ENCODE measurements around the gene ENTREP3. TPM values are rescaled to one million over a fixed set of nuclear protein-coding genes. Genes with fewer than 3 reads are reported as not detected.
A peak's percentile ranks its signal among the peaks of the same experiment; 100 is the strongest.
"Not testable (repeated sequence)": the region's sequence is repeated elsewhere in the genome, so short reads cannot be mapped to it uniquely, and the experiment has no call there.

ENTREP3 gene
- total RNA-seq, 2 donors from 2014 or later, result 20.7 to 32.1 TPM

DNA sequence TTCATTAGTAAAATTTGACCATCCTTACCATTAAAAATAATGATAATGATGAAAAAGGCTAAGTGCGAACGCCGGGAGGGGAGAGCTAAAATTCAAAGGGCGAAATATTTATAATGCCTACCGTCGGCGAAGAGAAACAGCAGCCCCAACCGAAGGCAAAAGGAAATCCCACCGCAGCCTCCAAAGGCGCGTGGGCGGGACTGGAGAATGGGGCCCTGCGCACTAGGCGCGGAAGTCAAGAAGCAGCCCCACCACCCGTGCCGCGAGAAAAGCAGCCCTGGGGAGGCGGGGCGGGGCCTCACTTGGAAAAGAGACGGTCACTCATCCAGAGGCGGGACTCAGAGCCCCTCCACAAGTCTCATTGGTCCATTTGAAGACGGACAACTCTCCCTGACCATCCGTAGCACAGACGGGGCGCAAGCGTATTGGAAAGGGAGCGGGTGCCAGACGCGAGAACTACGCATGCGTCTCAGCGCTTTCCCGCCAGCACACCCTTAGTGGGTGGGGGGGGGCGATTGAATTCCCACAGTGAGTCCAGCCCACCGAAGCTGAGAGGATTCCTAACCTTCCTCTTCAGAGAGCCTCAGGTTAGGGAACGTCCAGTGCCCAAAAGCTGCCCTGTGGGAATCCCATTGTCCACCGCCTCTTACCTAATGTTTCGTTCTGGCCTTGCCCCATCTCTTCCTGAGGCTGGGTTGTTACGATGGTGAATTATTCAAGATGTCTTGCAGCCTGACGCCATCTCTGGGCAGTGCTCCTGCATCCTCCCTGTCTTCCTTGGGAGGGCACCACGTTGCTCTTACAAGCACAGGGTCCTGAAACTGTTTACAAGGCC, 27.8 kb downstream of the ENTREP3 start:
- Mint-ChIP-seq H3K9me3 (no peaks in the 10 kb centered on the region), H3K4me3 (peak overlapping the region; percentile 99), H3K27me3 (no peaks in the 10 kb centered on the region), H3K4me1 (peaks cover 6% of the 10 kb centered on the region), H3K27ac (peak overlapping the region; percentile 90), H3K36me3 (ENCODE audit: low read depth) (peaks cover 33% of the 10 kb centered on the region)
- peak; percentile 97 for ATAC-seq (replicated peaks)

DNA sequence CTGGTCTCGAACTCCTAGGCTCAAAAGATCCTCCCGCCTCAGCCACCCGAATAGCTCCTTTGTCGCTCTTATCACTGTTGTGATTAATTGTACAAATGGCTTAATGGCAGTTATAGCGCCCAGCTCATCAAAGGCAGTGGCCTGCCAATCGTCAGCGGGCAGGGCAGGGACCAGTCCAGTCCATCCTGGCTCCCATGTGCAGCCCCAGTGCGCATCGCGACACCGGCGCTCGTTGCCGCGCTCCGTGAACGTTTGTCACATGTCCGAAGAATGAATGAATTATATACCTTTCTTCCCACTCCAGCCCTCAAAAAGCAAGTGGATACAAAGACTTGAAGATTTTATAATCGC, 28.4 kb downstream of the ENTREP3 start:
- Mint-ChIP-seq H3K4me3 (peak overlapping the region; percentile 99), H3K36me3 (ENCODE audit: low read depth) (peaks cover 33% of the 10 kb centered on the region), H3K27me3 (no peaks in the 10 kb centered on the region), H3K4me1 (peaks cover 6% of the 10 kb centered on the region), H3K27ac (peak overlapping the region; percentile 90), H3K9me3 (no peaks in the 10 kb centered on the region)
- peak; percentile 60 for ATAC-seq (replicated peaks)

DNA sequence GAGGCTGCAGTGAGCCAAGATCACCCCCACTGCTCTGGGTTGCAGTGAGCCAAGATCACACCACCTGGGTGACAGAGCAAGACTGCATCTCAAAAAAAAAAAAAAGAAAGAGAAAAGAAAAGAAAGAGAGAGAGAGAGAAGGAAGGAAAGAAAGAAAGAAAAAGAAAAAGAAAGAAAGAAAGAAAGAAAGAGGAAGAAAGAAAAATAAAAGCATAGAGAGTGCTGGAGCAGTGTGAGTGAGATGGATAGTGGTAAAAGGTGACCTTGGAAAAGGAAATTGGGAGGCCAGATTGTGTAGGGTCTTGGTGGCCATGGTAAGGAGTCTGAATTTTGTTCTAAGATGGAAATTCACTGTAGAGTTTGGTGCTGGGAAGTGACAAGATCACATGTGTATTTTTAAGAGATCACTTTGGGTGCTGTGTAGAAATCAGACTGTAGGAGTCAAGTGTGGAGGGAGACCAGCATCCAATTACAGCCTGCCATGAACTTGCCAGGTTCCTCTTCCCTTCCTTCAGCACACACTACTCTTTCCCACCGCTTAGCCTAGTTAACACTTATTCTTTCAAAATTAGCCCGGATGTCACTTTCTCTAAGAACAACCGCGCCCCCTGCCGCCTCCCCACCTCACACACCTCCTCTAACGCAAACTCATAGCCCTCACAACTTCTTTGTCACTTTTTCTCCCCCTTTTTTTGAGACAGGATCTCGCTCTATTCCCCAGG, 28.9 kb downstream of the ENTREP3 start:
- H3K36me3 Mint-ChIP-seq (ENCODE audit: low read depth), result peaks cover 33% of the 10 kb centered on the region
- H3K4me3 Mint-ChIP-seq, result peak overlapping the region; percentile 99
- peaks cover 6% of the 10 kb centered on the region for H3K4me1 Mint-ChIP-seq
- peak overlapping the region; percentile 90 for H3K27ac Mint-ChIP-seq
- ATAC-seq (replicated peaks), result peak; percentile 55
- no peaks in the 10 kb centered on the region for H3K9me3 Mint-ChIP-seq
- H3K27me3 Mint-ChIP-seq, result no peaks in the 10 kb centered on the region

DNA sequence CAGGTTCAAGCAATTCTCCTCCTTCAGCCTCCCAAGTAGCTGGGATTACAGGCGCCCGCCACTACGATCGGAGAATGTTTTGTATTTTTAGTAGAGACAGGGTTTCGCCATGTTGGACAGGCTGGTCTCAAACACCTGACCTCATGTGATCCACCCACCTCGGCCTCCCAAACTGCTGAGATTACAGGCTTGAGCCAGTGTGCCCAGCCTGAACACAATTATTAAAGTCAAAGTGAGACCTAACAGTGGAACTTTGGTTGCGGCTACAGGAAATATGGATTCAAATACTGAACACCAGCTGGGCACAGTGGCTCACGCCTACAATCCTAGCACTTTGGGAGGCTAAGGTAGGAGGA, 29.9 kb downstream of the ENTREP3 start:
- H3K27ac Mint-ChIP-seq, result peak overlapping the region; percentile 90

DNA sequence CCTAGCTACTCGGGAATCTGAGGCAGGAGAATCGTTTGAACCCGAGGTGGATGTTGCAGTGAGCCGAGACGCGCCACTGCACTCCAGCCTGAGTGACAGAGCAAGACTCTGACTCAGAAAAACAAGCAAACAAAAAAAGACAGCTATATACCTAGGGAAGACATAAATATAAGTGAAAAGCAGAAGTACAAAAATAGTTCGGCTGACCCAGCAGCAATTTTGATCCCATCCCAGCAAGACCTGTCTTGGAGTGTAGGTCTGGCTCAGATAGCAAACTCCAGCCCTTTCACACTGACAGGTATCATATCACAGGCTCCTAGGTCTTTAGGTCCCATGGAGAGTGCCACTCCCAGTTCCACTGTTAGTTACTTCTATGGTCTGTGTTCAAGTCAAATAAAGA, 32.2 kb downstream of the ENTREP3 start:
- H3K36me3 Mint-ChIP-seq (ENCODE audit: low read depth), result peaks cover 33% of the 10 kb centered on the region
- no peak overlapping the region for H3K4me3 Mint-ChIP-seq
- peaks cover 20% of the 10 kb centered on the region for H3K4me1 Mint-ChIP-seq
- ATAC-seq (replicated peaks), result no peak
- H3K27me3 Mint-ChIP-seq, result no peaks in the 10 kb centered on the region
- no peaks in the 10 kb centered on the region for H3K9me3 Mint-ChIP-seq
- H3K27ac Mint-ChIP-seq, result no peak overlapping the region

More for the DNA sequence above, 29.9 kb downstream of the ENTREP3 start:
- Mint-ChIP-seq H3K4me3 (peak overlapping the region; percentile 99), H3K36me3 (ENCODE audit: low read depth) (peaks cover 33% of the 10 kb centered on the region)
- H3K4me1 Mint-ChIP-seq; ATAC-seq (replicated peaks); H3K9me3 Mint-ChIP-seq; H3K27me3 Mint-ChIP-seq: not testable (repeated sequence)

DNA sequence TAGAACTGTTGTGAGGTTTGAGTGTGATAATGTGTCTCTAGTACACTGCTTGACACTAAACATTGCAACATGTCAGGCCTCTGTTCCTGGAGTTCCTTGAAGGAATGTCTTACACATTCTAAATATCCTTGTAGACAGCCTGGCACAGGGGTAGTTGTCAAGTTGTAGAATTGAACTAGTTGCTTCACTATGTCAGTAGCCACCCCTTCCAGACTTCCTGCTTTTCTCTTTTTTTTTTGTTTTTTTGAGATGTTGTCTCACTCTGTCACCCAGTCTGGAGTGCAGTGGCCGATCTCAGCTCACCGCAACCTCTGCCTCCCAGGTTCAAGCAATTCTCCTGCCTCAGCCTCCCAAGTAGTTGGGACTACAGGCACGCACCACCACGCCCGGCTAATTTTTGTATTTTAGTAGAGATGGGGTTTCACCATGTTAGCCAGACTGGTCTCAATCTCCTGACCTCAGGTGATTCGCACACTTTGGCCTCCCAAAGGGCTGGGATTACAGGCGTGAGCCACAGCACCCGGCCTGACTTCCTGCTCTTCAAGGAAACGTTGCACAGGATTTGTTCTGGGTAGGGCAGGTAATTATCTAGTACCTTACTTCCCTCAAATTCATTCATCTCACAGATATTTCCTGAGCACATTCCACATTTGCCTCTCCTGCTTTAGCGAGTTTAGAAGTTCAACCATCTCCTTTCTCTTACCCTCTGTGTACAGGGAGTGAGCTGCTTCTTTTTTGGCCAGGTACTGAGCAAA, 34.9 kb downstream of the ENTREP3 start:
- not testable (repeated sequence) for ATAC-seq (replicated peaks); H3K27me3 Mint-ChIP-seq; H3K4me3 Mint-ChIP-seq; H3K9me3 Mint-ChIP-seq
- Mint-ChIP-seq H3K36me3 (ENCODE audit: low read depth) (peaks cover 11% of the 10 kb centered on the region), H3K4me1 (peaks cover 14% of the 10 kb centered on the region), H3K27ac (peak overlapping the region; percentile 68)

DNA sequence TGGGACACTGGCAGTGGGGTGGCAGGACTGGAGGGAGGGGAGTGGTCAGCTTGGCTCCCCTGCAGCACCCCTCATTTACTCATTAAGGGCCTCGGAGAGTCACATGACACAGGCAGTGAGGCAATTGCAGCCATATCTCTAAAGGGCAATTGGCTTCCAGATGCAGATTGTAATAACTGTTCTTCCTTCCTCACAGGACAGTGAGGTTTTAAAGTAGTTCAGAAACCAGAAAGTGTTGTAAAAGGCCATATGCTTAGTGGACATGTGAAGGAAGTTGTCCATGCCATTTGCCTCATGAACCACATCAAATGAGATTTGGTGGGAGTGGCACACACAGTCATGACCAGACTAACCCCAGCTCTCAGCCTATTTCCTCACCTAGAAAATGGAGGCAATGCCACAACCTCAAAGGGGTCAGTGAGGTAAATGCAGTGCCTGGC, 35.7 kb downstream of the ENTREP3 start:
- H3K4me1 Mint-ChIP-seq, result peaks cover 14% of the 10 kb centered on the region
- H3K36me3 Mint-ChIP-seq (ENCODE audit: low read depth), result peaks cover 7% of the 10 kb centered on the region
- H3K9me3 Mint-ChIP-seq, result no peaks in the 10 kb centered on the region
- H3K27me3 Mint-ChIP-seq, result no peaks in the 10 kb centered on the region
- H3K4me3 Mint-ChIP-seq, result peak overlapping the region; percentile 51
- peak; percentile 78 for ATAC-seq (replicated peaks)
- H3K27ac Mint-ChIP-seq, result peak overlapping the region; percentile 68

DNA sequence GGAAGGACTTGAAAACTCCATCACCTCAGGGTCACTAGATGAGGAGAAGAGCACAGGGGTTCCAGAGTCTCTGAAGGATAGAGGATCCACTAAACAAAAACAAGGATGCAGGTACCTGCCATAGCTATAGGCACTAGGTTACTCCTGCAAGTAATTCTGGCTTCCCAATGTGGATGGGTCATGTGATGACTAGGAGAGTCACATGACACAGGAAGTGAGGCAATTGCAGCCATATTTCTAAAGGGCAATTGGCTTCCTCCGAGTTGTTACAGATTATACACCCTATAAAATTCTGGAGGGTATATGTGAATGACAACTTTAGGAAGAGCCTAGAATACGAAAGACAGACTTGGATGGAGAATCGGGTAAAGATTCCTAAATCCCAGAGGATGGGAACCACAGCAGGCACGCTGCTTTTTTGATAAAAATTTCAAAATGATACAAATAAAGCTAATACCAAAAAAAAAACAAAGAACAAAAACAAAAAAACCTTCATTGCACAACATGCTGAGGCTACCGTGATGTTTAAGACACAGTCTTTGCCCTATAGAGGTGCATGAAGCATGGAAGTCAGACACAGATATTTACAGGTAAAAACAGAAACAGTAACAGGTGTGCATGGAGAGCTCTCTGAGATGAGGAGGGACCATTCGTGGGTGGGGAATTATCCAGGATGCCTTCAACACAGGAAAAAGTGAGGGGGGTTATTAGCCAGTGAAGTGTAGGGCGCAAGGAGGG, 36.3 kb downstream of the ENTREP3 start:
- H3K9me3 Mint-ChIP-seq, result no peaks in the 10 kb centered on the region
- no peaks in the 10 kb centered on the region for H3K27me3 Mint-ChIP-seq
- peaks cover 1% of the 10 kb centered on the region for H3K36me3 Mint-ChIP-seq (ENCODE audit: low read depth)
- H3K4me3 Mint-ChIP-seq, result peak overlapping the region; percentile 51
- peak overlapping the region; percentile 68 for H3K27ac Mint-ChIP-seq
- peaks cover 14% of the 10 kb centered on the region for H3K4me1 Mint-ChIP-seq
- peak; percentile 49 for ATAC-seq (replicated peaks)

DNA sequence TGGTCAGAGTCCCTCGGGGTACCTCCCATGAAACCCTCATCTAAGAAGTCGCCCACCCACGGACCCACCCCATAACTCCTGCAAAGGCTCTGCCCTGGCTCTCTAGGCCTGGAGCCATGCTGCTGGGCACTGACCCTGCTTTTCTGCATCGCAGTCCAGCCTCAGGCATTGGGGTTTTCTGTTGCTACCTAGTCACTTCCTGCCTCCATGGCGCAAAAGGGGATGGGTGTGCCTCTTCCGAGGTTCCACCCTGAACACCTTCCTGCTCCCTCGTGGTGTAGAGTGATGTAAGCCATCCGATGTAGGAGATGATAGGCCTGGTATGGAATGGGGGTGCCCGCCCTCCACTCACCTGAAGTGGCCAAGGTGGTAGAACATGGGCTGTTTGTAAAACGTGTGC, 40.6 kb downstream of the ENTREP3 start:
- H3K9me3 Mint-ChIP-seq, H3K27me3 Mint-ChIP-seq, H3K4me3 Mint-ChIP-seq: not testable (repeated sequence)
- H3K27ac Mint-ChIP-seq, result peak overlapping the region; percentile 68
- ATAC-seq (replicated peaks), result peak; percentile 25
- peaks cover 10% of the 10 kb centered on the region for H3K4me1 Mint-ChIP-seq
- H3K36me3 Mint-ChIP-seq (ENCODE audit: low read depth), result peaks cover 19% of the 10 kb centered on the region

DNA sequence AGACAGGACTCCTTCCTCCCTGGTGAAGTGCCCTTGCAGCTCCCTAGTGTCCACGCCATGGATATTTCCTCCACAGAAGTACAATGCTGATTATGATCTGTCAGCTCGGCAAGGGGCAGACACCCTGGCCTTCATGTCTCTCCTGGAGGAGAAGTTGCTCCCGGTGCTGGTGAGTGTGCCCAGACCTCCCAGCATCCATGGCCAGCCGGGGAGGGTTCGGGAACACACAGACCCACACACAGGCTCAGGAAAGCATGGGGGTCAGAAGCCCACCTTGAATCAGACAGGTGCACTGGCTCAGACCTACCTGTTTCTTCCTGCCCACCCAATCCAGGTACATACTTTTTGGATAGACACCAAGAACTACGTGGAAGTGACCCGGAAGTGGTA, 43.2 kb downstream of the ENTREP3 start:
- H3K27ac Mint-ChIP-seq; H3K27me3 Mint-ChIP-seq; H3K9me3 Mint-ChIP-seq; ATAC-seq (replicated peaks); H3K4me3 Mint-ChIP-seq: not testable (repeated sequence)
- peaks cover 12% of the 10 kb centered on the region for H3K4me1 Mint-ChIP-seq
- peaks cover 19% of the 10 kb centered on the region for H3K36me3 Mint-ChIP-seq (ENCODE audit: low read depth)

DNA sequence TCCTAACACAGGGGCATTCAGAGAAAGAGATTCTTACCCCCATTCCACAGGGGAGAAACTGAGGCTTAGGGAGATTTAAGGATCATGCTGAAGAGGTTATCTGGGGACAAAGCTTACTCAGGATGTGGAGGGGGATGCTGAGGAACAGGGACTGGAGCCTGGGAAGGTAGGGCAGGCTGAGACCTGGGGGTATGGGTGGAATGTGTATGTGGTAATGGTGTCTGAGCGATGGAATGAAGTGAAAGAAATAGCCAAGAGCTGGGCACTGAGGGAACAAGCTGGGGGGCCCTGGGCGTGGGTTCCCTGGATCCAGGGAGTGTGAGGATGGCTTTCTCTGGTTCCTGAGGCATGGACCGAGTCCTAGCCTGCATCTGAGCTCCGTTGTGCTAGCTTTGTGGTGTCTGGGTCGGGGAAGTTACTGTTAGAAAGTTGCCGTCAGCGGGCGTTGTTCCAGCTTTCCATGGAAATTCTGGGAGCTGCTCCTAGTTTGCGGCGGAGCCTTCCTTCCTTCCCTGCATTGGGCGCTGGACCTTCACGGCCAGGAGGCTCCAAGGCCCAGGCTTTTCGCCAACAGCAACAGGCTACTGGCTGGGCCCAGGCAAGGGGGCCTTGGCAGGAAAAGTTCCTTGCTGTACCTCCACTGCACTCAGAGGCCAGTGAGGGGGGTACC, 43.8 kb downstream of the ENTREP3 start:
- ATAC-seq (replicated peaks); H3K9me3 Mint-ChIP-seq; H3K27me3 Mint-ChIP-seq; H3K4me3 Mint-ChIP-seq; H3K27ac Mint-ChIP-seq: not testable (repeated sequence)
- H3K36me3 Mint-ChIP-seq (ENCODE audit: low read depth), result peaks cover 19% of the 10 kb centered on the region
- H3K4me1 Mint-ChIP-seq, result peaks cover 17% of the 10 kb centered on the region

DNA sequence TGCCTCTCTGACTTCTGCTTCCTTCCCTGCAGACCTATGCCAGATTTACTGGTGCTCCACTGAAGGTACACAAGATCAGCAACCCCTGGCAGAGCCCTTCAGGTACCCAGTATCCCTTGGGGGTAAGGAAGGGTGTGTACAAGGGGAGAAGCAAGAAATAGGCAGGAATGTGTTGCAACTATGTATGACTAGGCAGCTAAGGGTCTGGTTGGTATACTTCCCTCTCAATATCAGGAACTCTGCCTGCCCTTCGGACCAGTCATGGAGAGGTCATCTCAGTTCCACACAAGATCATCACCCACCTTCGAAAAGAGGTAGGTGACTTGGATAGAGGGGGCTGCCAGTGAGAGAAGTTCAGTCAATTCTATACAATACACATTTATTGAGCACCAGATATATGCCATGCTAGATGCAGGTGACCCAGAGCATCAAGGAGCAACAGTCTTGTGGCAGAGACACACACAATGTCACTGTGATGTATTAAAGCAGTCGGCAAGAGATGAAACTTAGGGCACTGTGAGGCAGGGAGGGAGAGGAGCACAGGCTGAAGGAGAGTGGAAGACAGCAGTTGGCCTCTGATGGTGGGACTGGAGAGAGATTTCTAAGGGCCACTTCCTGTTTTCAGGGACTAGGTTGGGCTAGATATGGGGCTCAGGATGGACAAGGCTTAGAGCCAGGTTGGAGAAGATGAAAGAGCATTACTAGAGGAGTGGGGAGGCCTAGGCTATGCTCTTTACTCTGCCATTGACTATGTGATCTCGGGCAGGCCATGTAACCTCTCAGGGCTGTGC, 44.8 kb downstream of the ENTREP3 start:
- Mint-ChIP-seq H3K27me3 (no peaks in the 10 kb centered on the region), H3K36me3 (ENCODE audit: low read depth) (peaks cover 19% of the 10 kb centered on the region), H3K4me3 (peak overlapping the region; percentile 89), H3K27ac (peak overlapping the region; percentile 54), H3K9me3 (no peaks in the 10 kb centered on the region), H3K4me1 (peaks cover 17% of the 10 kb centered on the region)
- ATAC-seq (replicated peaks), result no peak

DNA sequence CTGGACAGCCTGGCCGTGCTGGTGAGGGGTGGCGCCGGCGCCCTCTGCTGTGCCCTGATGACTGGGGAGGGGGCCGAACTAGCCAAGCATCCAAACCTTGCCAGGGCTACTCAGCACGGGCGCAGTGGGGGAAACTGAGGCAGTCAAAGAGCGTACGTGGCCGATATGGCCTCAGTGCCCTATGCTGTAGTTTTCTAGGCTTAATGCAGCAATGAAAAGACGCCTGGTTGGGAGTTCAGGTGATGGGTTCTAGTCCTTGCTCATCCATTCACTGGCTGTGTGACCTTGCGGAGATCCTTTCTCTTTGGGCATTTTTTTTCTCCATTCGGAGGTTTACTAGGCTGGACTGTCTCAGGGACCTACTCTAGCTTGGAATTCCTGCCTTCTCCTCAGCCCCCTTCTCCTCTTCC, 46.0 kb downstream of the ENTREP3 start:
- peaks cover 17% of the 10 kb centered on the region for H3K4me1 Mint-ChIP-seq
- H3K9me3 Mint-ChIP-seq, result no peaks in the 10 kb centered on the region
- peak overlapping the region; percentile 89 for H3K4me3 Mint-ChIP-seq
- H3K27me3 Mint-ChIP-seq, result no peaks in the 10 kb centered on the region
- ATAC-seq (replicated peaks), result no peak
- peaks cover 19% of the 10 kb centered on the region for H3K36me3 Mint-ChIP-seq (ENCODE audit: low read depth)
- H3K27ac Mint-ChIP-seq, result peak overlapping the region; percentile 99
